Endometrium (tissue), 2 donors: ENCODE measurements around the gene SLMAP.
"Not testable (repeated sequence)": the region's sequence is repeated elsewhere in the genome, so short reads cannot be mapped to it uniquely, and the experiment has no call there.

Experiments
- FAIRE-seq: peaks from 2 replicates; lab custom pipeline; 2012; peaks lifted over from hg19 to GRCh38; lab: Jason Lieb, UNC
- donor health status: control.
- donor health status: control.

SLMAP gene

GRCh38 chr3:57832486-57832885 lies 76.4 kb downstream of the SLMAP start:
- FAIRE-seq, result no peak

GRCh38 chr3:57832900-57833313 lies 76.8 kb downstream of the SLMAP start:
- no peak for FAIRE-seq

- no peak for FAIRE-seq
These were observed 77.7 kb downstream of the SLMAP start for GRCh38 chr3:57833763-57834162.

- no peak for FAIRE-seq
These were observed 81.6 kb downstream of the SLMAP start for GRCh38 chr3:57837686-57838085.

GRCh38 chr3:57838627-57839026 lies 82.5 kb downstream of the SLMAP start:
- FAIRE-seq, result no peak

- FAIRE-seq, result no peak
These were observed 84.4 kb downstream of the SLMAP start for GRCh38 chr3:57840473-57840872.

DNA sequence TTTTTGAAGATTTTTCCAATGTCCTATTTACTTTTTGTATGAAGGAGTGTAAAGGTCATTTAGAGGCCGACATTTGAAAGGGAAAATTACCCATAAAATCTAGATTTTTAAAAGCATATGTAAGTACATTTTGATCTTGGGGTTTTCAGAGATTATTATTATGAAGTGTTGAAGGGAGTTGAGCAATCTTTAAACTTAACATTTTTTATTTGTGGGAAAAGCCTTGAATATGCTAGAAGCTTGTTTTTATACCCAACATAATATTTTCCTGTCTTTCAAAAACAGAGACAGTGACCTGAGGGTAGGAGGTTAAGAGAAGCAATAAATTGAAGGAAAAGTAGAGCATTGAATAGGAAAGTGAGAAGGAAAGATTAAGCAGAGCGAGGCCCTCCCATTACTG lies 85.7 kb downstream of the SLMAP start:
- no peak for FAIRE-seq

- FAIRE-seq, result no peak
These were observed 92.1 kb downstream of the SLMAP start for GRCh38 chr3:57848177-57848738.

- FAIRE-seq, result no peak
These were observed 95.2 kb downstream of the SLMAP start for GRCh38 chr3:57851304-57851703.

- peak; percentile 82 for FAIRE-seq
These were observed 96.8 kb downstream of the SLMAP start for GRCh38 chr3:57852896-57853295.

- FAIRE-seq, result no peak
These were observed 99.2 kb downstream of the SLMAP start for GRCh38 chr3:57855281-57855680.

- FAIRE-seq, result no peak
These were observed 99.8 kb downstream of the SLMAP start for GRCh38 chr3:57855943-57856342.

DNA sequence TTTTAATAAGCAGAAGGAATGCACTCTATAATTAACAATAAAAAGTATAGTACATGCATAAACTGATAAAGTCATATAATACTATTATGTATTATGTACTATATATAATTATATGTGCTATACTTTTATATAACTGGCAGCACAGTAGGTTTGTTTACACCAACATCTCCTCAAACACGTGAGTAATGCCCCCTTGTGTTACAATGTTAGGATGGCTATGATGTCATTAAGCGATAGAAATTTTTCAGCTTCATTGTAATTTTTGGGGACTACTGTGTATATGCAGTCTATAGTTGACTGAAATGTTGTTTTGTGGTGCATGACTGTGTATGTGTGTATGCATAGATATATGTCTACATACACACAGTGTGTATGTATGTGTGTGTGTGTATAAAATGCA lies 100.6 kb downstream of the SLMAP start:
- FAIRE-seq, result no peak

- no peak for FAIRE-seq
These were observed 106.8 kb downstream of the SLMAP start for GRCh38 chr3:57862894-57863293.

- no peak for FAIRE-seq
These were observed 107.3 kb downstream of the SLMAP start for GRCh38 chr3:57863380-57863779.

GRCh38 chr3:57864853-57865252 lies 108.7 kb downstream of the SLMAP start:
- FAIRE-seq, result peak; percentile 31

GRCh38 chr3:57869110-57869509 lies 113.0 kb downstream of the SLMAP start:
- not testable (repeated sequence) for FAIRE-seq

DNA sequence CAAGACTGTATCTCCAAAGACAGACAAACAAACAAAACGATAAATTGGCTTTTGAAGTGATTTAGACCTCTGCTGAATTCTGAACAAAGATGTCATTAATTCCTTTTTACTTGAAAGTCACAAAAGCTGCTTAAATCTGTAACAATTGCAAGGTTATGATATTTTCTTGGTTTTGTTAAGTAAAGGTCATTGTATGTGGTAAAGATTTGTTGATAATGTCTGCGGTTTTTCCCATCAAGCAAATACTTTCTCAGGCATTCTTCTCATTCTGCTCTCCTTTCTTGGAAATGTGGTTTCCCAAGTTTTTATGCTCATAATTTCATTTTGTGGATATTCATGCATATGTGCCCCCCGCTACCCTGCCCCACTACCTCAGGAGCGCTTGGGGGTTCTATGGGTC lies 116.5 kb downstream of the SLMAP start:
- FAIRE-seq, result no peak

DNA sequence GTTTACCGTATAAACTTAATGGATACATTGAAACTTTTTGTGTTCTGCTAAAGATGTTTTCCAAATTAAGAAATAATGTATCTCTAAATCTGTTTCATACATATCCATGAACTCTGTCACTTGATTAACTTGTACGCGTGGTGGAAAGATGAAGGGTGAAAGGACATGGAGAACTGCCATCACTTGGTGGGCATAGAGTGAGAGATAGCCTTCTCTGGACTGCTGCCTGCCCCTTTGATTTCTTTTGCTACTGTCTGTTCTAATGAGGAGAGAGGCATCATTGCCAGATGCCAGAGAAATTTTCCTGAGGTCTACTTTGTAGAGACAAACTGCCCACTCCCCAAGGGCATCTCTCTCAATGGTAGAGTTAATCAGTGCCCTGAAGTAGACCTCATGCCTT lies 120.5 kb downstream of the SLMAP start:
- no peak for FAIRE-seq

GRCh38 chr3:57877116-57877515 lies 121.0 kb downstream of the SLMAP start:
- no peak for FAIRE-seq

DNA sequence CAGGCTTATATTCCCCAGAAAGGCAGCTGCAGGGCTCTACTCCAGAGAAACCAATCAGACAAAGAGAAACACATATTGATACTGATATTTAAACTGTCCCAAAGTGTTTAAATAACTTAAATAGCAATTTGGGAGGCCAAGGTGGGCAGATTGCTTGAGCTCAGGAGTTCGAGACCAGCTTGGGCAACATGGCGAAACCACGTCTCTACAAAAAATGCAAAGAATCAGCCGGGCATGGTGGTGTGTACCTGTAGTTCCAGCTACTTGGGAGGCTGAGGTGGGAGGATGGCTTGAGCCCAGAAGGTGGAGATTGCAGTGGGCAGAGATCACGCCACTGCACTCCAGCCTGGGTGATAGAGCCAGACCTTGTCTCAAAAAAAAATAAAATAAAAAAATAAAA lies 128.3 kb downstream of the SLMAP start:
- FAIRE-seq, result not testable (repeated sequence)

DNA sequence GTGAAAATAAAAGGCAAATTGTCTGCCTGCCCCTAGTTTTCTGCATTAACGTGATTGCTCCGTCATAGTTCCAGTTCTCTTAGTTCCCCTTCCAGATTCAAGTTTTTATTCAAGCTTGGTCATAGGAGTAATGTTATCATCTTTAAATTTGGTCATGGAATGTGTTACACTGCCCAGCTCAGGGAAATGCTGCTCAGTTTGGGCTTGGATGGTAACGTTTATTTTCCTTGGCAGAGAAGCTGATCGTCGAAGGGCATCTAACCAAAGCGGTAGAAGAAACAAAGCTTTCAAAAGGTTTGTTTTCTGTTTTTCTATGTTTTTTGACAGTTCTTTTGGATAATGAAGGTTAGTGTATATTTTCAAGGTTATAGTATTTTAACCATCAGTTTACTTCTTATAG lies 133.7 kb downstream of the SLMAP start:
- no peak for FAIRE-seq

DNA sequence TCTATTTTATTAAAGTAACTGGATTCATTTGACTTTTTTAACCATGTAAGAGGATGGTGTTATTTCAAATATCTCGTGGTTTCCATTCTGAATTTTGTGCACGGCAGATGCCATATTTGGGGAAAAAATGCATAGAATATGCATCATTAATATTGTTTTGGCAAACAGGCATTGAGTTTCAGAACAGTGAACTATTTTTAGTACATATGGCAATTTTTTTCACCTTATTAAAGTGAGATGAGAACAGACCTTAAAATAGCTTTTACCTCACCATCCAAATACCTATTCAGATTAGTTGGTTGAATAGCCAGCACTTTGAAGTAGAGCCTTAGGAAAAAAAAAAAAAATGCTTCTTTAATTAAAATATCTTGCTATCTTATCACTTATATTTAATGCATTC lies 134.8 kb downstream of the SLMAP start:
- FAIRE-seq, result no peak

GRCh38 chr3:57892423-57892822 lies 136.3 kb downstream of the SLMAP start:
- no peak for FAIRE-seq

GRCh38 chr3:57893156-57893555 lies 137.0 kb downstream of the SLMAP start:
- no peak for FAIRE-seq
